Peyer's patch (tissue), 4 donors: Measurements from ENCODE around the gene TLL2. TPM values are rescaled to one million over a fixed set of nuclear protein-coding genes. Genes with fewer than 3 reads are reported as not detected.

ENCODE experiments used
- DNase-seq, 3 donors: peaks; one replicate each; pipeline ENCODE4 v3.0.0-alpha.2; 2017 to 2019
- H3K27ac ChIP-seq, 4 donors: fragments of 200-600 bp; sonication (generic); one replicate each; pipeline ENCODE4 v1.5.1; 2016 to 2019
- H3K27me3 ChIP-seq, 2 donors: fragments of 200-600 bp; sonication (generic); one replicate each; pipeline ENCODE4 v1.5.1; 2019
- H3K36me3 ChIP-seq, 3 donors: fragments of 200-600 bp; sonication (generic); one replicate each; pipeline ENCODE4 v1.5.1; 2016 to 2019
- H3K4me1 ChIP-seq, 4 donors: fragments of 200-600 bp; sonication (generic); one replicate each; pipeline ENCODE4 v1.5.1; 2016 to 2019
- H3K4me3 ChIP-seq, 4 donors: fragments of 200-600 bp; sonication (generic); 1 replicate in 3 of 4; 2 replicates in 1 of 4; pipeline ENCODE4 v1.5.1; 2016 to 2019; ENCODE audit warnings: mild to moderate bottlenecking in 1 of 4
- H3K9me3 ChIP-seq, 4 donors: fragments of 200-600 bp; sonication (generic); one replicate each; pipeline ENCODE4 v1.5.1; 2016 to 2019; ENCODE audit warnings: mild to moderate bottlenecking in 1 of 4
- CTCF ChIP-seq, 6 experiments: fragments of 450-650 bp in 4 of 6; fragments of 200-600 bp in 2 of 6; sonication (generic) in 1 of 6; IDR thresholded peaks; one replicate each; pipeline ENCODE4 v1.5.1; 2017 to 2019; ENCODE audit warnings: antibody characterized with exemption in 6 of 6, mild to moderate bottlenecking in 3 of 6, moderate library complexity in 1 of 6
- POLR2A ChIP-seq, 2 donors: fragments of 450-650 bp; IDR thresholded peaks; one replicate each; pipeline ENCODE4 v1.5.1; 2017; ENCODE audit warnings: antibody characterized with exemption in 2 of 2, mild to moderate bottlenecking in 2 of 2, moderate library complexity in 2 of 2
- total RNA-seq, 4 donors: library from RNA; depleted of rRNA; stranded (reverse); fragments of >200 nt; gene quantifications; one replicate each; pipeline ENCODE4 v1.1.0, GENCODE V29; 2016

Gene TLL2
- total RNA-seq, 4 donors from 2014 or later, result 0.27 to 0.83 (median 0.38) TPM; not detected in 1

- TF ChIP-seq CTCF (IDR thresholded peaks at IDR 0.05) (no peak), POLR2A (IDR thresholded peaks at IDR 0.05) (no peak)
Observed at GRCh38 chr10:96513305-96513697, 425 bp downstream of the TLL2 start.

GRCh38 chr10:96512524-96513304 is 1.0 kb downstream of the TLL2 start:
- Histone ChIP-seq H3K36me3 (no peaks in the 10 kb centered on the region), H3K4me3 (peak overlapping the region; percentile 20 to 54 (median 53)), H3K4me1 (peaks cover 0 to 19% (median 2%) of the 10 kb centered on the region in 4 donors), H3K27me3 (no peaks in the 10 kb centered on the region), H3K27ac (peak overlapping the region in 1 of 4 donors; percentile 39), H3K9me3 (no peaks in the 10 kb centered on the region)
- TF ChIP-seq CTCF (IDR thresholded peaks at IDR 0.05) (no peak), POLR2A (IDR thresholded peaks at IDR 0.05) (no peak)
- DNase-seq, result peak in 2 of 3 donors; percentile 53 to 59

More at GRCh38 chr10:96513305-96513697, 425 bp downstream of the TLL2 start:
- Histone ChIP-seq H3K27ac (peak overlapping the region in 1 of 4 donors; percentile 39), H3K4me1 (peaks cover 0 to 19% (median 2%) of the 10 kb centered on the region in 4 donors), H3K9me3 (no peaks in the 10 kb centered on the region), H3K4me3 (peak overlapping the region; percentile 20 to 54 (median 53)), H3K36me3 (peaks cover 0 to 5% (median 0%) of the 10 kb centered on the region in 3 donors), H3K27me3 (no peaks in the 10 kb centered on the region)
- DNase-seq, result peak in 1 of 3 donors; percentile 56

- Histone ChIP-seq H3K4me3 (no peak overlapping the region), H3K27ac (no peak overlapping the region)
- DNase-seq, result peak in 1 of 3 donors; percentile 68
Observed at GRCh38 chr10:96511044-96511945, 2.4 kb downstream of the TLL2 start.

GRCh38 chr10:96509017-96509641 is 4.6 kb downstream of the TLL2 start:
- Histone ChIP-seq H3K27ac (no peak overlapping the region), H3K36me3 (no peaks in the 10 kb centered on the region), H3K4me3 (no peak overlapping the region), H3K4me1 (peaks cover 0 to 16% (median 2%) of the 10 kb centered on the region in 4 donors), H3K9me3 (no peaks in the 10 kb centered on the region), H3K27me3 (no peaks in the 10 kb centered on the region)
- no peak for TF ChIP-seq POLR2A (IDR thresholded peaks at IDR 0.05)
- no peak for DNase-seq

More at GRCh38 chr10:96511044-96511945, 2.4 kb downstream of the TLL2 start:
- TF ChIP-seq POLR2A (IDR thresholded peaks at IDR 0.05) (no peak), CTCF (IDR thresholded peaks at IDR 0.05) (peak in 4 of 6 experiments; percentile 47 to 64 (median 56))
- Histone ChIP-seq H3K9me3 (no peaks in the 10 kb centered on the region), H3K4me1 (peaks cover 0 to 19% (median 2%) of the 10 kb centered on the region in 4 donors), H3K27me3 (no peaks in the 10 kb centered on the region), H3K36me3 (no peaks in the 10 kb centered on the region)

- no peak for DNase-seq
- Histone ChIP-seq H3K27me3 (no peaks in the 10 kb centered on the region), H3K36me3 (no peaks in the 10 kb centered on the region), H3K4me3 (no peak overlapping the region), H3K27ac (no peak overlapping the region), H3K9me3 (no peaks in the 10 kb centered on the region), H3K4me1 (no peaks in the 10 kb centered on the region)
- TF ChIP-seq CTCF (IDR thresholded peaks at IDR 0.05) (no peak), POLR2A (IDR thresholded peaks at IDR 0.05) (no peak)
Observed at GRCh38 chr10:96507044-96507443, 6.7 kb downstream of the TLL2 start.
